GM12872 (cell line): ENCODE data around the gene AARS2.

Experiments used
- CTCF ChIP-seq: IDR thresholded peaks from 3 replicates; pipeline ENCODE4 v1.5.1; 2011; ENCODE audit warnings: low read depth, mild to moderate bottlenecking, low read length, moderate library complexity; ENCODE audit not compliant: insufficient read depth

AARS2 gene

GRCh38 chr6:44297063-44298038, 15.8 kb downstream of the AARS2 start:
- TF ChIP-seq CTCF: no peak

GRCh38 chr6:44294832-44295791, 18.0 kb downstream of the AARS2 start:
- TF ChIP-seq CTCF: no peak

GRCh38 chr6:44292661-44293365, 20.3 kb downstream of the AARS2 start:
- TF ChIP-seq CTCF: no peak

- TF ChIP-seq CTCF: no peak
These were observed 21.3 kb downstream of the AARS2 start for GRCh38 chr6:44291841-44292240.

- TF ChIP-seq CTCF: no peak
These were observed 23.4 kb downstream of the AARS2 start for GRCh38 chr6:44289726-44290260.

- no peak for TF ChIP-seq CTCF
These were observed 26.4 kb downstream of the AARS2 start for GRCh38 chr6:44286747-44287146.
